HCT116 (cell line): ENCODE results near the gene ASMTL. TPM values are rescaled to one million over a fixed set of nuclear protein-coding genes. Genes with fewer than 3 reads are reported as not detected.

ENCODE experiments used
- ATAC-seq: fragments of 200-7000 bp; cut with Tn5 transposase; 2 replicates; pipeline ENCODE4 v1.9.1; 2020; ENCODE audit warnings: mild to moderate bottlenecking, moderate library complexity
- BruUV-seq: library from RNA; stranded (reverse); fragments of 400-500 nt; replicated peaks from 2 replicates; lab custom pipeline; 2021; lab: Mats Ljungman, UMichigan
- CTCF ChIA-PET: fragments of 300-600 bp; sonication (Branson Sonifier 250); formaldehyde crosslinking; loops from one replicate; lab custom pipeline; 2021; ENCODE audit warnings: antibody characterized with exemption; lab: Charles Lee
- POLR2A ChIA-PET: fragments of 300-600, 350-600 bp; sonication (Branson Sonifier 250); formaldehyde crosslinking; loops from one replicate; lab custom pipeline; 2021; ENCODE audit warnings: antibody characterized with exemption; lab: Charles Lee
- RAD21 ChIA-PET, 2 experiments: fragments of 300-600 bp; sonication (Branson Sonifier 250); formaldehyde crosslinking; loops; one replicate each; lab custom pipeline; 2023; ENCODE audit warnings: low total read pairs in 2 of 2; ENCODE audit not compliant: uncharacterized antibody in 2 of 2, unreplicated experiment in 2 of 2, low non-redundant PET in 1 of 2; lab: Charles Lee
- DNase-seq: peaks from one replicate; pipeline ENCODE4 v3.0.0-alpha.2; 2010; ENCODE audit warnings: low read depth, low spot score
- H2AFZ ChIP-seq: fragments of 200-600 bp; shearing (Covaris generic), sonication (generic); 2 replicates; pipeline ENCODE4 v1.6.1; 2017; ENCODE audit warnings: low read depth, mixed run types, mixed read lengths, antibody characterized with exemption, low read length; ENCODE audit not compliant: poor library complexity, severe bottlenecking
- H3K27ac ChIP-seq: 2 replicates; pipeline ENCODE4 v1.5.1; 2012; ENCODE audit warnings: low read depth, low read length
- H3K27me3 ChIP-seq: fragments of 200-600 bp; sonication (generic); 2 replicates; pipeline ENCODE4 v1.6.1; 2016; ENCODE audit warnings: mixed run types, low read length, mixed read lengths; ENCODE audit not compliant: insufficient read depth
- H3K36me3 ChIP-seq, 2 experiments: fragments of 200-500 bp in 1 of 2; fragments of 200-600 bp in 1 of 2; sonication (Bioruptor generic) in 1 of 2; sonication (generic) in 1 of 2; 2 replicates each; pipeline versions ENCODE4 v1.5.1 to v1.6.1; 2014 to 2016; ENCODE audit warnings: low read length in 2 of 2, inconsistent platforms in 1 of 2, mixed read lengths in 1 of 2, mixed run types in 1 of 2; ENCODE audit not compliant: insufficient read depth in 2 of 2, control insufficient read depth in 1 of 2
- H3K4me1 ChIP-seq, 2 experiments: fragments of 200-600 bp in 1 of 2; sonication (generic) in 1 of 2; 2 replicates each; pipeline versions ENCODE4 v1.5.1 to v1.6.1; 2012 to 2017; ENCODE audit warnings: low read length in 2 of 2, inconsistent platforms in 1 of 2, mild to moderate bottlenecking in 1 of 2, mixed read lengths in 1 of 2, mixed run types in 1 of 2, moderate library complexity in 1 of 2; ENCODE audit not compliant: insufficient read depth in 2 of 2, control insufficient read depth in 1 of 2
- H3K4me2 ChIP-seq: fragments of 200-600 bp; sonication (generic); 2 replicates; pipeline ENCODE4 v1.6.1; 2017; ENCODE audit warnings: mixed run types, low read length, mixed read lengths
- H3K4me3 ChIP-seq, 2 experiments: fragments of 200-600 bp in 1 of 2; sonication (generic) in 1 of 2; replicated peaks in 1 of 2; 2 replicates each; pipeline ENCODE4 v1.5.1; 2011 to 2016; ENCODE audit warnings: low read length in 2 of 2, control low read depth in 1 of 2, low read depth in 1 of 2, mild to moderate bottlenecking in 1 of 2, mixed read lengths in 1 of 2, mixed run types in 1 of 2
- H3K79me2 ChIP-seq: fragments of 200-600 bp; sonication (generic); 2 replicates; pipeline ENCODE4 v1.6.1; 2017; ENCODE audit warnings: mild to moderate bottlenecking, mixed run types, low read length, moderate library complexity, mixed read lengths; ENCODE audit not compliant: insufficient read depth
- H3K9ac ChIP-seq: fragments of 200-600 bp; sonication (generic); 2 replicates; pipeline ENCODE4 v1.6.1; 2016; ENCODE audit warnings: low read length, mixed read lengths
- H3K9me2 ChIP-seq: fragments of 200-600 bp; sonication (generic), shearing (Covaris generic); 2 replicates; pipeline ENCODE4 v1.6.1; 2017; ENCODE audit warnings: mixed run types, mild to moderate bottlenecking, moderate library complexity; ENCODE audit not compliant: insufficient read depth
- H3K9me3 ChIP-seq, 2 experiments: fragments of 200-500 bp in 1 of 2; fragments of 200-600 bp in 1 of 2; sonication (Bioruptor generic) in 1 of 2; sonication (generic) in 1 of 2; 2 replicates each; pipeline ENCODE4 v1.6.1; 2014 to 2017; ENCODE audit warnings: low read length in 2 of 2, mixed read lengths in 2 of 2, inconsistent platforms in 1 of 2, low read depth in 1 of 2, mild to moderate bottlenecking in 1 of 2, mixed run types in 1 of 2, moderate library complexity in 1 of 2; ENCODE audit not compliant: control insufficient read depth in 1 of 2, insufficient read depth in 1 of 2
- H4K20me1 ChIP-seq: fragments of 200-600 bp; sonication (generic), shearing (Covaris generic); 2 replicates; pipeline ENCODE4 v1.6.1; 2017; ENCODE audit warnings: mixed run types, mild to moderate bottlenecking, moderate library complexity; ENCODE audit not compliant: insufficient read depth
- EZH2phosphoT487 ChIP-seq: fragments of 200-600 bp; IDR thresholded peaks from 2 replicates; pipeline ENCODE4 v1.6.1; 2018; ENCODE audit warnings: antibody characterized with exemption, borderline replicate concordance
- MAX ChIP-seq: IDR thresholded peaks from 2 replicates; pipeline ENCODE4 v1.6.1; 2012
- SRF ChIP-seq: IDR thresholded peaks from 2 replicates; pipeline ENCODE4 v1.6.1; 2012; ENCODE audit warnings: low read depth
- YY1 ChIP-seq: IDR thresholded peaks from 2 replicates; pipeline ENCODE4 v1.6.1; 2011; ENCODE audit warnings: low read length, low read depth, moderate library complexity, mild to moderate bottlenecking; ENCODE audit not compliant: insufficient replicate concordance; ENCODE audit errors: extremely low read depth
- ZFX ChIP-seq: fragments of 450-650 bp; IDR thresholded peaks from 2 replicates; pipeline ENCODE4 v1.6.1; 2017
- intact Hi-C: fragments of 100-400 bp; cut with micrococcal nuclease; formaldehyde crosslinking; loops from 2 replicates; pipeline ENCODE4 v1.10.0; 2022
- total RNA-seq: library from RNA; stranded (reverse); gene quantifications from one replicate; pipeline ENCODE4 v1.2.1, GENCODE V29; 2021; ENCODE audit not compliant: unreplicated experiment

ASMTL gene
- total RNA-seq, 1 experiment from 2014 or later, result 59.6 TPM

GRCh38 chrX:1395646-1396216 lies 57.0 kb downstream of the ASMTL start:
- peaks cover 0 to 7% of the 10 kb centered on the region in 2 experiments; a peak in 1 of 4 replicates for H3K36me3 ChIP-seq
- POLR2A ChIA-PET, result no interaction called here
- TF ChIP-seq SRF (no peak), ZFX (no peak), EZH2phosphoT487 (no peak), YY1 (no peak)

GRCh38 chrX:1394731-1395501 lies 57.8 kb downstream of the ASMTL start:
- no peak overlapping the region for H3K27ac ChIP-seq
- CTCF ChIA-PET, result no interaction called here
- H3K9me3 ChIP-seq, result no peaks in the 10 kb centered on the region
- H3K9me2 ChIP-seq, result no peaks in the 10 kb centered on the region
- ATAC-seq, result no peak
- H3K4me2 ChIP-seq, result peak overlapping the region; percentile 9; the same call in 1 of the 2 replicates
- H4K20me1 ChIP-seq, result no peaks in the 10 kb centered on the region
- RAD21 ChIA-PET, result no interaction called here
- peaks cover 10 to 17% of the 10 kb centered on the region in 2 experiments; a peak in 3 of 4 replicates for H3K4me1 ChIP-seq
- intact Hi-C loops, result no loop called here
- H2AFZ ChIP-seq, result no peak overlapping the region
- peaks cover 0 to 13% of the 10 kb centered on the region in 2 experiments; a peak in 1 of 4 replicates for H3K36me3 ChIP-seq
- H3K9ac ChIP-seq, result no peak overlapping the region
- BruUV-seq, result no TSS peak
- TF ChIP-seq MAX, result no peak
- TF ChIP-seq YY1, result no peak
- no peaks in the 10 kb centered on the region for H3K27me3 ChIP-seq
- peaks cover 35% of the 10 kb centered on the region for H3K79me2 ChIP-seq
- no peak overlapping the region for H3K4me3 ChIP-seq
- no peak for DNase-seq
- POLR2A ChIA-PET, result no interaction called here

More at GRCh38 chrX:1395646-1396216, 57.0 kb downstream of the ASMTL start:
- ChIA-PET CTCF (no interaction called here), RAD21 (no interaction called here)
- H3K9me2 ChIP-seq, result no peaks in the 10 kb centered on the region
- H3K4me3 ChIP-seq, result no peak overlapping the region
- no peaks in the 10 kb centered on the region for H3K27me3 ChIP-seq
- H3K79me2 ChIP-seq, result peaks cover 27% of the 10 kb centered on the region
- ATAC-seq (no peak), DNase-seq (no peak)
- H3K27ac ChIP-seq, result no peak overlapping the region
- H4K20me1 ChIP-seq, result no peaks in the 10 kb centered on the region
- no peak overlapping the region for H2AFZ ChIP-seq
- no peak overlapping the region for H3K4me2 ChIP-seq
- no TSS peak for BruUV-seq
- no peak overlapping the region for H3K9ac ChIP-seq
- H3K4me1 ChIP-seq, result peaks cover 7 to 16% of the 10 kb centered on the region in 2 experiments; a peak in 3 of 4 replicates
- intact Hi-C loops, result no loop called here
- no peaks in the 10 kb centered on the region for H3K9me3 ChIP-seq
